HS-27A (cell line): Measurements from ENCODE around the gene NDOR1.

ENCODE experiments used
- DNase-seq: peaks from one replicate; pipeline ENCODE4 v3.0.0-alpha.2; 2012; ENCODE audit warnings: low read depth, missing footprints

The NDOR1 gene

GRCh38 chr9:137183980-137184595, 21.4 kb upstream of the NDOR1 start:
- DNase-seq: no peak

- no peak for DNase-seq
Observed at GRCh38 chr9:137184881-137185660, 20.4 kb upstream of the NDOR1 start.

GRCh38 chr9:137185921-137186320, 19.6 kb upstream of the NDOR1 start:
- no peak for DNase-seq

GRCh38 chr9:137186385-137186784, 19.1 kb upstream of the NDOR1 start:
- no peak for DNase-seq

- no peak for DNase-seq
Observed at GRCh38 chr9:137187386-137187785, 18.1 kb upstream of the NDOR1 start.

DNA sequence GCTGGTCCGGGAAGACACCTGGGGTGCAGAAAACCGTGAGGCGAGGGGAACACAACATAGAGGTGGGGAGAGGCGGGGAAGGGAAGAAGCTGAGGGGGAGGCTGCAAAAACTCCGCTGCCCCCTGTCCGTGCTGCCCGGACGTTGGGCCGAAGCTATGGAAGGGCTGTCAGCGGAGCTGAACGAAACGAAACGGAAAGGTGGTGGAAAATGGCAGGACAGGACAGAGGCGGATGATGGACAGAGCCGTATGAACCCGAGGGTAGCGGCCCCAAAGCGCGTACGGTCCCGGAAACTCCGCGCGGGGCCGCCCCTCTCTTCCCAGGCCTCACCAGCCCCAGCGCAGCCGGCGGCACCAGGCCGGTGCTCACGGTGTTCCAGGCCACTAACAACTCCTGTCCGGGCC, 17.4 kb upstream of the NDOR1 start:
- no peak for DNase-seq

- DNase-seq: peak; percentile 76
Observed at GRCh38 chr9:137188490-137189296, 16.8 kb upstream of the NDOR1 start, which contains the start of the genes ANAPC2 and SSNA1. Gene ANAPC2 (minus strand): TSS chr9:137188560. CDS start chr9:137188532, 28 bp downstream. Gene SSNA1 (plus strand): TSS chr9:137188676. CDS start chr9:137188727, 51 bp downstream.

DNA sequence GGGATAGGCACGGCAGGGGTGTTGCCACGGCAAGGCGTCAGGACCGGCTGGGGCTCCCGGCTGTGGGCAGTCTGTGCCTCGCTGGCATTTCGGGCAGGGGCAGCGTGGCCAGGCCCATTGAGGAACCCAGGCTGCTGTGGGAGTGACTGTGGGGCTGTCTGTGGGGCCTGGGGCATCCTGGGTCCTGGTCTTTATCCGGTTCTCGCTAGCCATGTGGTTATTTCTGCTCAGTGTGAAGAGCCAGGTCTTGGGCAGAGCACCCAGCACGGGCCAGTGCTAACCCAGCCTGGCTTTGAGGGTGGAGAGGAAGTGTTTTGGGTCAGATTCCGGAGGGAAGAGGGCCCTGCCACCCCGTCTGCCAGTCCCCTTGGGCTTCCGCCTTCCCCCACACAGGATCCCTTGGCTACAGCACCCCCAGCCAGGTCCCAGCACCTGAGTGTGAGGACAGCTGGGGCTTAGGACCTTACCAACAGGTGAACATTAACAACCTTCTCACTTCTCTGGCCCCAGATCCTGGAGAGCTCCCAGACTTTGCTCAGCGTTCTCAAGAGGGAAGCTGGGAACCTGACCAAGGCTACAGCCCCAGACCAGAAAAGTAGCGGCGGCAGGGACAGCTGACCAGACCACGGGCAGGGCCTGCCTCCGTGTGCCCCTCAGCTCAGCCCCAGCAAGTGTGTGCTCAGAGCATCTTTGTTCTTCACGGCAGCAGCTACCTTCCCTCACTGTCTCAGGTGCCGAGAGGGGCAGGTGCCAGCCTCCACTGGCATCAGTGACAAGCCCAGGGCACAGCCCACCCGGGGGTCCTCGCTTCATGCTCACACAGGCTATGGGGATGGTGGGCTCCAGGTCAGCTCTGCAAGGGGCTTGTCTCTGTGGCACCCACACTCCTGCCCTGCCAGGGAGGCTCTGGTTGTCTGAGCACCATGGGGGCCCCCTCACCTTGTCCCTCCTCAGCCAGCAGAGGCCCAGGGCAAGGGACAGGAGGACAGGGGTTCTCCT, 15.9 kb upstream of the NDOR1 start:
- no peak for DNase-seq

DNA sequence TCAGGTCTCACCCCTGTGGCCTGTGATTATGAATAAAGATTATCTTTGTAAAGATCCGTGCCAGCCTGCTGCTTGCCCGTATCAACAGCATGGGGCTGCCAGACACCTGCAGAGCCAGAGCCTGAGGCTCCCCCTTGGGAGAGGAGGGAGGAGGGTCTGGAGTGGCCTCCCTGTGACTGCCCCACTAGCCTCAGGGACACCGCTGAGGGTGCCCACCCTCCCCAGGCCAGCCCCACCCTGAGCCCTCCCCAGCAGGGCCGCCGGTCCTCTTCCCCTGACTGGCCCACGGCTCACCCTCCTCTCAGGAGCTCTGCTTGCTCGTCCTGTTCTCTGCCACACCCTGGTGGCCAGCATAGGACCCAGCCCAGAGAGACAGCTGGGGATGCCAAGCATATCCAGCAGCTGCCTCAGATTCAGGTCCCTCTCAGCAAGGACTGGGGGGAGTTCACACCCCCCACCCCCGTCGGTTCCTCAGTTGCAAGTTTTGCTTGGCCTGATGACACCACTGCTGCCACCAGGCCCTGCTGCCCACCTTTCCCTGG, 15.1 kb upstream of the NDOR1 start:
- no peak for DNase-seq

GRCh38 chr9:137191245-137191644, 14.3 kb upstream of the NDOR1 start:
- DNase-seq: no peak

DNA sequence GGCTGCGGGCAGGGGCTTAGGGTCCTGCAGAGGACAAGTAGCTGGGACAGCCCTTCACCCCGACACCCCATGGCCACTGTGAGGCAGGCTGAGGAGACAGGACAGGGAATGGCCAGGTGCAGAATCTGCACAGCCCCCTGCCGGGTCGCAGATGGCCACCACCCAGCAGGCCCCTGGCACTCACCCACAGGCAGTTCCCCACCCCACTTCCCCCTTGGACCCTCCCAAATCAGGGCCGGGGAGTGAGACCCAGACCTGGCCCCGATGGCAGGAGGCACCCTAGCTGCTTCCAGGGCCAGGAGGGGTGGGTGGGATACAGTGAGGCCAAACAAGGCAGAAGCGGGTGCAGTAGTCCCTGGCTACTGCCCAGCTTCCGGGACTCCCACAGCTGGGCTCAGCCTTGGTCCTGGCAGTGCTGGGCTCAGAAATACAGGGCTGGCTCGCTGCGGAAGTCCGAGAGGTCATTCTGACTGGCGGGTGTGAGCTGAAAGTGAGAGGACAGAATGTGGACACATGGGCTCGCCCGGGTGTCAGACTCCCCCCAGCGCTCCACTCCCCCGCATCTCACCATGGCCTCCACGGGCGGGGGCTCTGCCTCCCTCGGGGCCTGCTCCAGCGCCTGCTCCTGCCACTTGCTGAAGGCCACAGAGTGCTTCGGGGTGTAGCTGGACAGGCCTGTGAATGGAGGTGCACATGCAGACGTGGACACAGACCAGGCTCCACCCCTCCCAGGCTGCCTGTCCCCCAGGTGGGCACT, 13.6 kb upstream of the NDOR1 start:
- no peak for DNase-seq

DNA sequence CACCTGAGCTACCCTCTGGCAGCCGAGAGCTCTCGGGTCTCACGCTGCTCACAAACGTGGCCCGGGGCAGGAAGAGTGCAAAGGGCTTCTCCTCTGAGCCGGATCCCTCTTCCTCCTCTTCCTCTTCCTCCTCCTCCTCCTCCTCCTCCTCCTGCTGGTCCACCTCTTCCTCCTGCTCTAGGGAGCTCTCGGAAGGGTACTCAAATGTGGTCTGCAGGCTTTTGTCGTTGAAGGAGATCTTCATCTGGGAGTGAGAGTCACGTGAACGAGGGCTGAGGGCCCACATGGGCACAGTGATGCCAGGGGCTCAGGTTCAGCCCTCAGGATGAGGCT, 13.1 kb upstream of the NDOR1 start:
- DNase-seq: no peak

GRCh38 chr9:137192859-137193258, 12.6 kb upstream of the NDOR1 start:
- DNase-seq: no peak

DNA sequence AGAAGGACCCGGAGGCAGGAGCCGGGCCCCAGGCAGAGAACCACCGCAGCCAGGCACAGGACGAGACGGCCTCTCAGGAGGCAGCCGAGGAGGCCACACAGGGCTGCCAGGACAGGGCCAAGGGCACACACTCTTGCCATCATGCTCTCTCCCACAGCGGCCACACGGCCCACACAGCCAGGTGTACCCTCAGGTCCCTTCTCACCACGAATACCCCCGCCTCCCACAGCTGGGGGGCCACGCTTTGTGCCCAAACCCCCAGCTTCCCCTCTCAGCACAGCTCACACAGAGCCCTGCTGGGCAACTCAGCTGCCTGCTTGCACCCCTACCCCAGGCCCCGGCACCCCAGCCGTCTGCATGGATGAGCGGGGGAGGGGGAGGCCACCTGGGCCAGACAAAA, 11.7 kb upstream of the NDOR1 start:
- no peak for DNase-seq

- DNase-seq: no peak
Observed at GRCh38 chr9:137194388-137194787, 11.1 kb upstream of the NDOR1 start.

DNA sequence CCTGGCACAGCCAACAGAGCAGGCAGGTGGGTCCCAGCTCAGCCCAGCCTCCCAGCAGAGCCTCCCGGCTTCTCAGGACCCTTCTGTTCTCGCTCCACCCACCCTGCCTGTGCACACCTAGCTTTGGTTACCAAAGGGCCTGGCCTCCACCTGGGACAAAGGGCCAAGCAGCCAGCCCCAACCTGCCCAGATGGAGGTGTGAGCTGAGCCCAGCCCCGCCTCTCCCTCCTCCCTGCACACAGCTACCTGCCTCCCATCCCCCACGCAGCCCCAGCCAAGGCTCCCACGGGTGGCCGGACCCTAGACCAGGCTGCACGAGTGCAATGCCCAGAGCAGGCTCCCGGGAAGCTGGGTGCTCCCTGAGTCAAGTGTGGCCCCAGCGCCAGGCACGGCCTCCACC, 10.6 kb upstream of the NDOR1 start:
- no peak for DNase-seq

DNA sequence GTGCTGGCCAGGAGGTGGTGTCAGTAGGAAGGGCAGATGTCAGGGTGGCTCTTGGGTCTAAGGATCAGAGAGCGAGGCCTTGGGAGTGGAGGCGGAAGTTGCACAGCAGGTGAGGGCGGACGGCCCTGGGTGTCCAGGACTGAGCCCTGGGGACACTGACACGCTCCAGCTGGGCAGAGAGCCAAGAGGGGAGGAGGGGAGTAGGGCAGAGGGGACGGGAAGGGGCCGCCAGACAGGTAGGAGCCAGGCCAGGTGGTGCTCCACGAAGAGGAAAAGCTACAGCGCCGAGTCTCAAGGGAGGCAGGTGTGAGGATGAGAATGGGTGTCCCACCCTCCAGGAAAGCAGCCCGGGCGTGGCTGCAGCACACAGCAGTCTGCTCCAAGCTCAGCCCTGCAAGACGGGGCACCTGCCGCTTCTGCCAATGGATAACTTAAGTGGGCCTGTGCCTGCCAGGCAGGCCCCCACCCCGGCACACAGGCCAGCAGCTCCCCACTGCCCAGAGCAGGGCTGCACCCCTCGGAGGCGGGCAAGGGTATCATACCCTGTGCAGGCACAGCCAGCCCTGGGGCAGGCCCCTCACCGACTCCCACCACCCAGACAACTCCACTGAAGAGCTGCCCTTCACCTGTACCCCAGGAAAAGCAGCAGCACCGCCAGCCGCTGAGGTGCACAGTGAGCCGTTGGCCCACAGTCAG, 9.8 kb upstream of the NDOR1 start:
- no peak for DNase-seq

DNA sequence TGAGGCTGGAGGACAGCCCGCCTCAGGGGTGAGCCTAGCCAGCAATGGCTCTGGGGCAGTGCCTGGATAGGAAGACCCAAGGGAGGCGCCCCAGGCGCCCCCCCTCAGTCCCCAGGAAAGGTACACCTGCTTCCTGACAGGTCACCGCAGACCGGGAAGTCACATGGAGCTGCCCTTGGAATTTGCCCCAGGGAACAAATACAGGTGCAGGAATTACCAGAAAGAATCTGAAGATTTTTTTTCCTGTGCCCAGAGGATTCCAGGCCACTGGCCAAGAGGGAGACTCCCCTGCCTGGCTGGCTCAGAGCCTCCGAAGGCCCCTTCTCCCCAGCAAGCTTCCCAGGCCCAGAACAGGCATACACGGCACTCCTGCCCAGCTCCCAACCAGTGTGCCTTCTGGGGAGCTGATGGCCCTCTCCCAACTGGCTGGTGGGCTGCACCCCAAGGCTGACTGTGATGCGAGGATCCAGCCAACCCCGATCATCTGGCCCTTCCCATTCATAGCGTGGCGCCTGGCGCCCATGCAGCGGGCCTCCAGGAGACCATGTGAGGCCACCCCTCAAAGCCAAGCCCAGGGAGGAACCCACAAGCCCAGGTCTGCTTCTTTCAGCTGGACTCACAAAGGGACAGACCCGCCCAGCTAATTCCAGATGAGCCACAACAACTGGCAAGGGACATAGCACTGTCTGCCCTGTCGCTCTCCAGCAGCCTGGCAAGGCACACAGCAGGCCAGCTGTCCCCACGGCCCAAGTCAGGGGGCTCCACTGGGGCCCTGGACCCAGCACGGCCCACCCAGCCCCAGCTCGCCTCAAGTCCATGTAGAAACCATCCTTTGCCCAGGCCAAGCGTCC, 7.2 kb upstream of the NDOR1 start:
- DNase-seq: no peak

DNA sequence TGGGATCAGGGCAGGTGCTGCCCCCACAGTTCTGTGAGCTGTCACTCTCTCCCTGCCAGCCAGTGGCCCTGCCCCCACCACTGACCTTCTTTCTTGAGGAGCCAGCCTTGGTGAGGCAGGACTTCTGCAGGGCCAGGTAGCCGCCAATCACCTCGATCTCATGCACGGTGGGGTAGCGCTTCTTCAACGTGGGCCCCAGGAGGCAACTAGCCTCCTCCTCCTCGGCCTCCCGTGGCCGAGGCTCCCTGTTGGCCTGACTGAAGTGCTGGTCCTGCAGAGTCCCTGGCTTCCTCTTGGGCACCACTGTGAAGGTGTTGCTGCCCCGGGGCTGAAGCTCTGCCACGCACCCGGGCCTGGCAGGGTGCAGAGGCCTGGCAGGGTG, 6.6 kb upstream of the NDOR1 start:
- DNase-seq: no peak
